Measurements from ENCODE around the gene TSEN15.
A peak's percentile ranks its signal among the peaks of the same experiment; 100 is the strongest.

Gene TSEN15

GRCh38 chr1:184035719-184036516 lies 15.6 kb upstream of the TSEN15 start (continued):
- TF ChIP-seq ZIC2 (tag by site-specific recombination; IDR thresholded peaks at IDR 0.05) (peak; percentile 74), ZNF558 (tag by site-specific recombination; IDR thresholded peaks at IDR 0.05) (no peak), SP3 (tag by site-specific recombination; IDR thresholded peaks at IDR 0.05) (peak; percentile 62), KLF1 (tag by site-specific recombination; IDR thresholded peaks at IDR 0.05) (peak; percentile 28; the same call in 1 of the 2 replicates), ZNF341 (tag by site-specific recombination; IDR thresholded peaks at IDR 0.05; ENCODE audit: low read depth) (peak; percentile 23; the same call in 1 of the 2 replicates), ZNF2 (tag by site-specific recombination; IDR thresholded peaks at IDR 0.05) (peak; percentile 9; the same call in 1 of the 2 replicates), ZNF404 (tag by site-specific recombination; IDR thresholded peaks at IDR 0.05) (no peak), ZBTB20 (tag by site-specific recombination; IDR thresholded peaks at IDR 0.05) (peak; percentile 86; the same call in 1 of the 2 replicates), ZNF423 (tag by site-specific recombination; IDR thresholded peaks at IDR 0.05) (peak; percentile 63; the same call in 1 of the 2 replicates), ZNF184 (tag by site-specific recombination; IDR thresholded peaks at IDR 0.05) (no peak), TSHZ1 (tag by site-specific recombination; IDR thresholded peaks at IDR 0.05; ENCODE audit: borderline replicate concordance) (no peak), ZNF223 (tag by site-specific recombination; IDR thresholded peaks at IDR 0.05) (0 out of 2 replicates have a peak, but pooled peaks have one; percentile 63), ZNF335 (tag by site-specific recombination; conservative IDR thresholded peaks at IDR 0.05) (peak; percentile 78)
- TF ChIP-seq, protein P1, sequence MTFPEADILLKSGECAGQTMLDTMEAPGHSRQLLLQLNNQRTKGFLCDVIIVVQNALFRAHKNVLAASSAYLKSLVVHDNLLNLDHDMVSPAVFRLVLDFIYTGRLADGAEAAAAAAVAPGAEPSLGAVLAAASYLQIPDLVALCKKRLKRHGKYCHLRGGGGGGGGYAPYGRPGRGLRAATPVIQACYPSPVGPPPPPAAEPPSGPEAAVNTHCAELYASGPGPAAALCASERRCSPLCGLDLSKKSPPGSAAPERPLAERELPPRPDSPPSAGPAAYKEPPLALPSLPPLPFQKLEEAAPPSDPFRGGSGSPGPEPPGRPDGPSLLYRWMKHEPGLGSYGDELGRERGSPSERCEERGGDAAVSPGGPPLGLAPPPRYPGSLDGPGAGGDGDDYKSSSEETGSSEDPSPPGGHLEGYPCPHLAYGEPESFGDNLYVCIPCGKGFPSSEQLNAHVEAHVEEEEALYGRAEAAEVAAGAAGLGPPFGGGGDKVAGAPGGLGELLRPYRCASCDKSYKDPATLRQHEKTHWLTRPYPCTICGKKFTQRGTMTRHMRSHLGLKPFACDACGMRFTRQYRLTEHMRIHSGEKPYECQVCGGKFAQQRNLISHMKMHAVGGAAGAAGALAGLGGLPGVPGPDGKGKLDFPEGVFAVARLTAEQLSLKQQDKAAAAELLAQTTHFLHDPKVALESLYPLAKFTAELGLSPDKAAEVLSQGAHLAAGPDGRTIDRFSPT (tag by site-specific recombination; IDR thresholded peaks at IDR 0.05), result peak; percentile 37; the same call in 1 of the 2 replicates
- TF ChIP-seq, protein P2, sequence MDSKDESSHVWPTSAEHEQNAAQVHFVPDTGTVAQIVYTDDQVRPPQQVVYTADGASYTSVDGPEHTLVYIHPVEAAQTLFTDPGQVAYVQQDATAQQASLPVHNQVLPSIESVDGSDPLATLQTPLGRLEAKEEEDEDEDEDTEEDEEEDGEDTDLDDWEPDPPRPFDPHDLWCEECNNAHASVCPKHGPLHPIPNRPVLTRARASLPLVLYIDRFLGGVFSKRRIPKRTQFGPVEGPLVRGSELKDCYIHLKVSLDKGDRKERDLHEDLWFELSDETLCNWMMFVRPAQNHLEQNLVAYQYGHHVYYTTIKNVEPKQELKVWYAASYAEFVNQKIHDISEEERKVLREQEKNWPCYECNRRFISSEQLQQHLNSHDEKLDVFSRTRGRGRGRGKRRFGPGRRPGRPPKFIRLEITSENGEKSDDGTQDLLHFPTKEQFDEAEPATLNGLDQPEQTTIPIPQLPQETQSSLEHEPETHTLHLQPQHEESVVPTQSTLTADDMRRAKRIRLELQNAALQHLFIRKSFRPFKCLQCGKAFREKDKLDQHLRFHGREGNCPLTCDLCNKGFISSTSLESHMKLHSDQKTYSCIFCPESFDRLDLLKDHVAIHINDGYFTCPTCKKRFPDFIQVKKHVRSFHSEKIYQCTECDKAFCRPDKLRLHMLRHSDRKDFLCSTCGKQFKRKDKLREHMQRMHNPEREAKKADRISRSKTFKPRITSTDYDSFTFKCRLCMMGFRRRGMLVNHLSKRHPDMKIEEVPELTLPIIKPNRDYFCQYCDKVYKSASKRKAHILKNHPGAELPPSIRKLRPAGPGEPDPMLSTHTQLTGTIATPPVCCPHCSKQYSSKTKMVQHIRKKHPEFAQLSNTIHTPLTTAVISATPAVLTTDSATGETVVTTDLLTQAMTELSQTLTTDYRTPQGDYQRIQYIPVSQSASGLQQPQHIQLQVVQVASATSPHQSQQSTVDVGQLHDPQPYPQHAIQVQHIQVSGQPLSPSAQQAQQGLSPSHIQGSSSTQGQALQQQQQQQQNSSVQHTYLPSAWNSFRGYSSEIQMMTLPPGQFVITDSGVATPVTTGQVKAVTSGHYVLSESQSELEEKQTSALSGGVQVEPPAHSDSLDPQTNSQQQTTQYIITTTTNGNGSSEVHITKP (tag by site-specific recombination; IDR thresholded peaks at IDR 0.05), result peak; percentile 51; the same call in 1 of the 2 replicates
- TF ChIP-seq, protein P3, sequence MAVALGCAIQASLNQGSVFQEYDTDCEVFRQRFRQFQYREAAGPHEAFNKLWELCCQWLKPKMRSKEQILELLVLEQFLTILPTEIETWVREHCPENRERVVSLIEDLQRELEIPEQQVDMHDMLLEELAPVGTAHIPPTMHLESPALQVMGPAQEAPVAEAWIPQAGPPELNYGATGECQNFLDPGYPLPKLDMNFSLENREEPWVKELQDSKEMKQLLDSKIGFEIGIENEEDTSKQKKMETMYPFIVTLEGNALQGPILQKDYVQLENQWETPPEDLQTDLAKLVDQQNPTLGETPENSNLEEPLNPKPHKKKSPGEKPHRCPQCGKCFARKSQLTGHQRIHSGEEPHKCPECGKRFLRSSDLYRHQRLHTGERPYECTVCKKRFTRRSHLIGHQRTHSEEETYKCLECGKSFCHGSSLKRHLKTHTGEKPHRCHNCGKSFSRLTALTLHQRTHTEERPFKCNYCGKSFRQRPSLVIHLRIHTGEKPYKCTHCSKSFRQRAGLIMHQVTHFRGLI (tag by site-specific recombination; IDR thresholded peaks at IDR 0.05), result peak; percentile 99
- TF ChIP-seq, protein P4, sequence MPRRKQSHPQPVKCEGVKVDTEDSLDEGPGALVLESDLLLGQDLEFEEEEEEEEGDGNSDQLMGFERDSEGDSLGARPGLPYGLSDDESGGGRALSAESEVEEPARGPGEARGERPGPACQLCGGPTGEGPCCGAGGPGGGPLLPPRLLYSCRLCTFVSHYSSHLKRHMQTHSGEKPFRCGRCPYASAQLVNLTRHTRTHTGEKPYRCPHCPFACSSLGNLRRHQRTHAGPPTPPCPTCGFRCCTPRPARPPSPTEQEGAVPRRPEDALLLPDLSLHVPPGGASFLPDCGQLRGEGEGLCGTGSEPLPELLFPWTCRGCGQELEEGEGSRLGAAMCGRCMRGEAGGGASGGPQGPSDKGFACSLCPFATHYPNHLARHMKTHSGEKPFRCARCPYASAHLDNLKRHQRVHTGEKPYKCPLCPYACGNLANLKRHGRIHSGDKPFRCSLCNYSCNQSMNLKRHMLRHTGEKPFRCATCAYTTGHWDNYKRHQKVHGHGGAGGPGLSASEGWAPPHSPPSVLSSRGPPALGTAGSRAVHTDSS (tag by site-specific recombination; IDR thresholded peaks at IDR 0.05), result peak; percentile 36; the same call in 1 of the 2 replicates
- TF ChIP-seq, protein P5, sequence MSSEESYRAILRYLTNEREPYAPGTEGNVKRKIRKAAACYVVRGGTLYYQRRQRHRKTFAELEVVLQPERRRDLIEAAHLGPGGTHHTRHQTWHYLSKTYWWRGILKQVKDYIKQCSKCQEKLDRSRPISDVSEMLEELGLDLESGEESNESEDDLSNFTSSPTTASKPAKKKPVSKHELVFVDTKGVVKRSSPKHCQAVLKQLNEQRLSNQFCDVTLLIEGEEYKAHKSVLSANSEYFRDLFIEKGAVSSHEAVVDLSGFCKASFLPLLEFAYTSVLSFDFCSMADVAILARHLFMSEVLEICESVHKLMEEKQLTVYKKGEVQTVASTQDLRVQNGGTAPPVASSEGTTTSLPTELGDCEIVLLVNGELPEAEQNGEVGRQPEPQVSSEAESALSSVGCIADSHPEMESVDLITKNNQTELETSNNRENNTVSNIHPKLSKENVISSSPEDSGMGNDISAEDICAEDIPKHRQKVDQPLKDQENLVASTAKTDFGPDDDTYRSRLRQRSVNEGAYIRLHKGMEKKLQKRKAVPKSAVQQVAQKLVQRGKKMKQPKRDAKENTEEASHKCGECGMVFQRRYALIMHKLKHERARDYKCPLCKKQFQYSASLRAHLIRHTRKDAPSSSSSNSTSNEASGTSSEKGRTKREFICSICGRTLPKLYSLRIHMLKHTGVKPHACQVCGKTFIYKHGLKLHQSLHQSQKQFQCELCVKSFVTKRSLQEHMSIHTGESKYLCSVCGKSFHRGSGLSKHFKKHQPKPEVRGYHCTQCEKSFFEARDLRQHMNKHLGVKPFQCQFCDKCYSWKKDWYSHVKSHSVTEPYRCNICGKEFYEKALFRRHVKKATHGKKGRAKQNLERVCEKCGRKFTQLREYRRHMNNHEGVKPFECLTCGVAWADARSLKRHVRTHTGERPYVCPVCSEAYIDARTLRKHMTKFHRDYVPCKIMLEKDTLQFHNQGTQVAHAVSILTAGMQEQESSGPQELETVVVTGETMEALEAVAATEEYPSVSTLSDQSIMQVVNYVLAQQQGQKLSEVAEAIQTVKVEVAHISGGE (tag by site-specific recombination; conservative IDR thresholded peaks at IDR 0.05; ENCODE audit: low read depth), result peak; percentile 83

All from HEK293 (cell line).